SU-DHL-6 (cell line): ENCODE results near the gene LMNA.

Source experiments
- H2AFZ ChIP-seq: fragments of 200-600 bp; sonication (generic); 2 replicates; pipeline ENCODE4 v1.6.1; 2014; ENCODE audit warnings: low read depth, mild to moderate bottlenecking, moderate library complexity, mixed read lengths, antibody characterized with exemption, low read length; ENCODE audit not compliant: severe bottlenecking
- H3F3A ChIP-seq: fragments of 200-600 bp; shearing (Covaris generic); 2 replicates; pipeline ENCODE4 v1.6.0; 2016; ENCODE audit warnings: antibody characterized with exemption, mild to moderate bottlenecking; ENCODE audit not compliant: insufficient read depth
- H3K27ac ChIP-seq: fragments of 200-600 bp; sonication (generic); 2 replicates; pipeline ENCODE4 v1.5.1; 2016; ENCODE audit warnings: low read depth, mild to moderate bottlenecking, low read length, moderate library complexity, mixed read lengths
- H3K27me3 ChIP-seq: fragments of 200-600 bp; sonication (generic), shearing (Covaris generic); 2 replicates; pipeline ENCODE4 v1.6.0; 2014; ENCODE audit warnings: mild to moderate bottlenecking, low read length
- H3K36me3 ChIP-seq: fragments of 200-600 bp; sonication (generic); 2 replicates; pipeline ENCODE4 v1.6.1; 2014; ENCODE audit warnings: mild to moderate bottlenecking, low read length, mixed read lengths
- H3K4me2 ChIP-seq: fragments of 300-600, 200-600 bp; shearing (Covaris generic), sonication (generic); 2 replicates; pipeline ENCODE4 v1.6.0; 2014; ENCODE audit warnings: low read length, low read depth, mild to moderate bottlenecking; ENCODE audit not compliant: poor library complexity, severe bottlenecking
- H3K4me3 ChIP-seq: fragments of 200-600 bp; sonication (generic); 2 replicates; pipeline ENCODE4 v1.5.1; 2014; ENCODE audit warnings: antibody characterized with exemption, low read length, mild to moderate bottlenecking, mixed read lengths; ENCODE audit not compliant: insufficient read depth, poor library complexity, severe bottlenecking
- H3K79me2 ChIP-seq: fragments of 200-600 bp; sonication (generic); 2 replicates; pipeline ENCODE4 v1.6.1; 2014; ENCODE audit warnings: mild to moderate bottlenecking, low read length, moderate library complexity; ENCODE audit not compliant: insufficient read depth
- H3K9ac ChIP-seq: fragments of 200-600 bp; sonication (generic); 2 replicates; pipeline ENCODE4 v1.7.0; 2014; ENCODE audit warnings: mild to moderate bottlenecking, low read length
- H3K9me2 ChIP-seq: fragments of 200-600 bp; sonication (generic); replicated peaks from 2 replicates; pipeline ENCODE4 v1.6.1; 2014; ENCODE audit warnings: low read length; ENCODE audit not compliant: insufficient read depth
- H3K9me3 ChIP-seq: fragments of 200-600 bp; sonication (generic); 2 replicates; pipeline ENCODE4 v1.6.1; 2014; ENCODE audit warnings: low read length, mixed read lengths; ENCODE audit not compliant: insufficient read depth
- H4K20me1 ChIP-seq: fragments of 200-600 bp; sonication (generic); 2 replicates; pipeline ENCODE4 v1.6.1; 2014; ENCODE audit warnings: low read depth, mild to moderate bottlenecking, antibody characterized with exemption, low read length, moderate library complexity, mixed read lengths
- EZH2phosphoT487 ChIP-seq: fragments of 200-600 bp; sonication (generic), shearing (Covaris generic); conservative IDR thresholded peaks from 2 replicates; pipeline ENCODE4 v1.6.1; 2018; ENCODE audit warnings: mild to moderate bottlenecking, antibody characterized with exemption, low read length, moderate library complexity, mixed read lengths
- TF ChIP-seq, protein P1 (sequence below): fragments of 200-600 bp; sonication (generic); IDR thresholded peaks from one replicate; pipeline ENCODE4 v1.5.1; 2017; ENCODE audit warnings: antibody characterized with exemption, mild to moderate bottlenecking, low read length, moderate library complexity; ENCODE audit not compliant: insufficient read depth, poor library complexity, severe bottlenecking

LMNA gene

DNA sequence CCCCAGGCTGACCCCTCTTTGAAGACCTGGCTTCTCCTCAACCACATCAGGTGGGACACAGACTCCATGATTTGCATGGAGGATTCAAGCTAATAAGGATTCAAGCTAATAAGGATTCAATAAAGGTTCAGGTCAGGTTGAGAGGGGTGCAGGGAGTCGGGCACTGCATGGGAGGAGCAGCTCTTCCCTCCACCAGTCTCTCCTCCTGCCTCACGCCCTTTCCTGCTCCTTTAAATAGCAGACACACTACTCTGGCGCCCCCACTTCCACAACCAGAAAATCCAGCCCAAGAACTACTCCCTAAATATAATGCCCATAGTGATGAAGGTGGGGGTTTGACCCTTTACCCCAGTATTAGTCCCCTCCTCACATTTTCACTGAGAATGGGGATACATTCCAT, 39.3 kb upstream of the LMNA start:
- H3K27me3 ChIP-seq, result no peaks in the 10 kb centered on the region
- H3K27ac ChIP-seq, result no peak overlapping the region
- no peak overlapping the region for H3K9ac ChIP-seq
- no peak for TF ChIP-seq EZH2phosphoT487
- TF ChIP-seq, protein P1, sequence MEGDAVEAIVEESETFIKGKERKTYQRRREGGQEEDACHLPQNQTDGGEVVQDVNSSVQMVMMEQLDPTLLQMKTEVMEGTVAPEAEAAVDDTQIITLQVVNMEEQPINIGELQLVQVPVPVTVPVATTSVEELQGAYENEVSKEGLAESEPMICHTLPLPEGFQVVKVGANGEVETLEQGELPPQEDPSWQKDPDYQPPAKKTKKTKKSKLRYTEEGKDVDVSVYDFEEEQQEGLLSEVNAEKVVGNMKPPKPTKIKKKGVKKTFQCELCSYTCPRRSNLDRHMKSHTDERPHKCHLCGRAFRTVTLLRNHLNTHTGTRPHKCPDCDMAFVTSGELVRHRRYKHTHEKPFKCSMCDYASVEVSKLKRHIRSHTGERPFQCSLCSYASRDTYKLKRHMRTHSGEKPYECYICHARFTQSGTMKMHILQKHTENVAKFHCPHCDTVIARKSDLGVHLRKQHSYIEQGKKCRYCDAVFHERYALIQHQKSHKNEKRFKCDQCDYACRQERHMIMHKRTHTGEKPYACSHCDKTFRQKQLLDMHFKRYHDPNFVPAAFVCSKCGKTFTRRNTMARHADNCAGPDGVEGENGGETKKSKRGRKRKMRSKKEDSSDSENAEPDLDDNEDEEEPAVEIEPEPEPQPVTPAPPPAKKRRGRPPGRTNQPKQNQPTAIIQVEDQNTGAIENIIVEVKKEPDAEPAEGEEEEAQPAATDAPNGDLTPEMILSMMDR, result no peak
- no peaks in the 10 kb centered on the region for H3K79me2 ChIP-seq
- no peak overlapping the region for H3K4me2 ChIP-seq
- no peaks in the 10 kb centered on the region for H4K20me1 ChIP-seq
- H3K36me3 ChIP-seq, result no peaks in the 10 kb centered on the region
- no peaks in the 10 kb centered on the region for H3F3A ChIP-seq
- no peaks in the 10 kb centered on the region for H3K9me3 ChIP-seq
- no peaks in the 10 kb centered on the region for H3K9me2 ChIP-seq
- H3K4me3 ChIP-seq, result no peak overlapping the region
- H2AFZ ChIP-seq, result no peak overlapping the region

DNA sequence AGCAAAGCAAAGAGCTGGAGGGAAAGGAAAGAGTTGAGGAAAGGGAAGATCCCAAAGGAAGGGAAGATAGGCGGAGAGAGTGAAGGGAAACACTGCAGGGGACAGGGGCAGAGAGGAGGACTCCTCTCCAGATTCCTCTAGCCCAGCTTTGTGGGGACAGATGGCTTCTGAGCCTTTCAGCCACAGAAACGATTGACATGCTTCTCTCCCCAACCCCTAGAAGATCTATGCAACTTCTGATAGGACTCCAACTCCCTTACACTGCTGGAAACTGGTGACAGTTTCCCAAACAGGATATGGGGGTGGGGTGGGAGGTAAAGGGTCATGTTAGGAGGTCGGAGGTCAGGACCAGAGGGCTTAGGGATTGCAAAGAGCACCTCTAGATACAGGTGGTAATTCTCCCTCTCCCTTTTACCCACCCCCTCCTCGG, 38.7 kb upstream of the LMNA start:
- no peak for TF ChIP-seq EZH2phosphoT487
- TF ChIP-seq, protein P1, result no peak
- Histone ChIP-seq H2AFZ (no peak overlapping the region), H3K4me2 (peak overlapping the region; percentile 40)

DNA sequence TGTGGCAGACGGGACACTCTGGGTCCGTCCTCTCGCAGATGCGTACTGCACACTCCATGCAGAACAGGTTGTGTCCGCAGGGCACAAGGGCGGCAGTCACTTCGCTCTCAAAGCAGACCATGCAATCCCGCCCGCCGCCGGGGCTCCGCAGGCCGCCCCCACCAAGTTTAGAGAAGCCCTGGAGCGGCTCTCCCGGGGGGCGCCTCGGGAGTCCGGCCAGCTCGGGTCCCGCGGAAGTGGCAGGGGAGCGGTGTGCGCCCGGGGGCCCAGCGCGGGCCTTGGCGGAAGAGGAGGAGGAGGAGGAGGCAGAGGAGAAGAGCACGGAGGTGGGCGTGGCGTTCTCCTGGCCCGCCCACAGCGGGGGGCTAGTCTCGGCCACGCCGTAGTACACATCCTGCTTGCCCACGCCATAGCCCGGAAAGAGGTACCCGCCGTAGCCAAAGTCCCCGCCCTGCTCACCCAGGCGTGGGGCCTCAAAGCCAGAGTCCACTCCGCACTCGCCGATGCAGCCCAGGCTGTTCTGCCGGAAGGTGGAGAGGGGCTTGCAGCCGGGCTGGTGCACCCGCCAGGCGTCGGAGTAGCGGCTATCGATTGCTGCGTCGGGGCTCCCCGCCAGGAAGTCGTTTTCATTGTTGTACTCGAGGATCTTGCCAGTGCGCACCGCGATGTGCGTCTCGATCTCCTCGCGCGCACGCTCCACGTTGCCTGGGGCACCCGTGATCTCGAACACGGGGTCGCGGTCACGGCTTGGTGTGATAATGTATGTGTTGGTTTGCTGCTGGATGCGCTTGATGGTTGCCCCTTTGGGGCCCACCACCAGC, 37.7 kb upstream of the LMNA start:
- Histone ChIP-seq H3K4me3 (peak overlapping the region; percentile 16), H3K9ac (peak overlapping the region; percentile 50), H3K79me2 (no peaks in the 10 kb centered on the region), H3K36me3 (no peaks in the 10 kb centered on the region), H3K4me2 (peak overlapping the region; percentile 40), H2AFZ (no peak overlapping the region), H3K27me3 (no peaks in the 10 kb centered on the region), H3K9me3 (no peaks in the 10 kb centered on the region), H3F3A (no peaks in the 10 kb centered on the region), H3K27ac (no peak overlapping the region), H4K20me1 (no peaks in the 10 kb centered on the region), H3K9me2 (no peaks in the 10 kb centered on the region)
- TF ChIP-seq EZH2phosphoT487, result no peak

More for the DNA sequence above, 38.7 kb upstream of the LMNA start:
- Histone ChIP-seq H3K4me3 (no peak overlapping the region), H3K79me2 (no peaks in the 10 kb centered on the region), H3K36me3 (no peaks in the 10 kb centered on the region), H3F3A (no peaks in the 10 kb centered on the region), H3K27me3 (no peaks in the 10 kb centered on the region), H3K27ac (no peak overlapping the region), H3K9me3 (no peaks in the 10 kb centered on the region), H4K20me1 (no peaks in the 10 kb centered on the region), H3K9ac (peak overlapping the region; percentile 50), H3K9me2 (no peaks in the 10 kb centered on the region)

DNA sequence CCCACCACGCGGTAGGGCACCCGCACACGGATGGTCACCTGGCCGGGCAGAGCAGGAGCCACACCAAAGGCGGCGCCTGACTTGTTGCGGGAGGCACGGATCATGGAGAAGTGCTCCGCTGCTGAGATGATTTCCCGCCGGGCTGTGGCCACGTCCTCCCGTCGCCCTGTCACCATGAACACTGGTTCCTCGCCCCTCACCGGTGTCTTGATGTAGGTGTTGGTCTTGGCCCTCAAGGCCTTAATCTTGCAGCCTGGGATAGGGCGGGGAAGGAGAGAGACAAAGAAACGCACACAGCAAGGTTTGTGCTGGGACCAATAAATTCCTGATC, 37.1 kb upstream of the LMNA start:
- no peaks in the 10 kb centered on the region for H4K20me1 ChIP-seq
- H3K9me2 ChIP-seq, result no peaks in the 10 kb centered on the region
- no peaks in the 10 kb centered on the region for H3K79me2 ChIP-seq
- H2AFZ ChIP-seq, result no peak overlapping the region
- no peak overlapping the region for H3K4me2 ChIP-seq
- H3K27me3 ChIP-seq, result no peaks in the 10 kb centered on the region
- H3K9ac ChIP-seq, result no peak overlapping the region
- H3K27ac ChIP-seq, result no peak overlapping the region
- TF ChIP-seq, protein P1, result no peak
- TF ChIP-seq EZH2phosphoT487, result no peak
- no peak overlapping the region for H3K4me3 ChIP-seq
- H3F3A ChIP-seq, result no peaks in the 10 kb centered on the region
- H3K9me3 ChIP-seq, result no peaks in the 10 kb centered on the region
- H3K36me3 ChIP-seq, result no peaks in the 10 kb centered on the region
